Measurements from ENCODE around the gene PJA1.
A peak's percentile ranks its signal among the peaks of the same experiment; 100 is the strongest.

Gene PJA1

GRCh38 chrX:69163936-69164741 is 1.1 kb downstream of the PJA1 start:
- peak; percentile 52 for DNase-seq

- DNase-seq: no peak
These were observed 2.8 kb downstream of the PJA1 start for GRCh38 chrX:69162361-69162865.

GRCh38 chrX:69161786-69162349 is 3.4 kb downstream of the PJA1 start:
- no peak for DNase-seq

GRCh38 chrX:69161371-69161770 is 3.9 kb downstream of the PJA1 start:
- DNase-seq: no peak

GRCh38 chrX:69158166-69158980 is 6.9 kb downstream of the PJA1 start:
- DNase-seq: peak; percentile 34

GRCh38 chrX:69156638-69157037 is 8.6 kb downstream of the PJA1 start:
- no peak for DNase-seq

GRCh38 chrX:69155786-69156520 is 9.3 kb downstream of the PJA1 start:
- no peak for DNase-seq

GRCh38 chrX:69154051-69154450 is 11.2 kb downstream of the PJA1 start:
- DNase-seq: no peak

- DNase-seq: no peak
These were observed 12.1 kb downstream of the PJA1 start for GRCh38 chrX:69153060-69153730.

GRCh38 chrX:69152417-69152841 is 12.8 kb downstream of the PJA1 start:
- no peak for DNase-seq

GRCh38 chrX:69151866-69152284 is 13.4 kb downstream of the PJA1 start:
- DNase-seq: no peak

- DNase-seq: no peak
These were observed 14.8 kb downstream of the PJA1 start for GRCh38 chrX:69150281-69150960.

GRCh38 chrX:69149466-69150280 is 15.6 kb downstream of the PJA1 start:
- no peak for DNase-seq

- no peak for DNase-seq
These were observed 16.3 kb downstream of the PJA1 start for GRCh38 chrX:69148946-69149345.

GRCh38 chrX:69146739-69147138 is 18.5 kb downstream of the PJA1 start:
- no peak for DNase-seq

- no peak for DNase-seq
These were observed 19.5 kb downstream of the PJA1 start for GRCh38 chrX:69145714-69146113.

GRCh38 chrX:69144838-69145680 is 20.2 kb downstream of the PJA1 start:
- DNase-seq: no peak

- DNase-seq: no peak
These were observed 21.7 kb downstream of the PJA1 start for GRCh38 chrX:69143530-69143929.

- DNase-seq: no peak
These were observed 22.3 kb downstream of the PJA1 start for GRCh38 chrX:69142788-69143469.
